Esophagus muscularis mucosa (tissue), 3 donors: ENCODE measurements around the gene AIP.

ENCODE experiments used
- POLR2A ChIP-seq: fragments of 450-650 bp; IDR thresholded peaks from one replicate; pipeline ENCODE4 v1.6.1; 2017; ENCODE audit warnings: antibody characterized with exemption, moderate library complexity, mild to moderate bottlenecking, low read depth
- TF ChIP-seq, protein P1 (sequence below), 3 experiments: fragments of 200-600 bp in 2 of 3; fragments of 450-650 bp in 1 of 3; sonication (generic) in 2 of 3; IDR thresholded peaks; one replicate each; pipeline ENCODE4 v1.5.1; 2017 to 2019; ENCODE audit warnings: antibody characterized with exemption in 3 of 3, mild to moderate bottlenecking in 2 of 3, moderate library complexity in 1 of 3

DNA sequence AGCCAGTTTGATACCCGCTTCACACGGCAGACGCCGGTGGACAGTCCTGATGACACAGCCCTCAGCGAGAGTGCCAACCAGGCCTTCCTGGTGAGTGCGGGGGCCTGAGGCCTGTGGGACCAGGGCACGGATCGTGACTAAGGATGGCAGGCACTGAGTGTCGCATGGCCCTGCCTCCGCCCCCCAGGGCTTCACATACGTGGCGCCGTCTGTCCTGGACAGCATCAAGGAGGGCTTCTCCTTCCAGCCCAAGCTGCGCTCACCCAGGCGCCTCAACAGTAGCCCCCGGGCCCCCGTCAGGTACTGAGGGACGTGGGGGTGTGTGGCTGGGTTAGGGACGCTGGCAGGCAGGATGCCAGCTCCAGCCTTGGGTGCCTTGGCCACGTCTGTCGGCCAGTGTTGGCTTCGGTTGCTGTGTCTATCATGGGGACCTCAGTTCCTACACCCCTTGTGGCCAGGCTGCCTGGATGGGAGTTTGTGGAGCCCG, 48.4 kb upstream of the AIP start:
- TF ChIP-seq, protein P1, sequence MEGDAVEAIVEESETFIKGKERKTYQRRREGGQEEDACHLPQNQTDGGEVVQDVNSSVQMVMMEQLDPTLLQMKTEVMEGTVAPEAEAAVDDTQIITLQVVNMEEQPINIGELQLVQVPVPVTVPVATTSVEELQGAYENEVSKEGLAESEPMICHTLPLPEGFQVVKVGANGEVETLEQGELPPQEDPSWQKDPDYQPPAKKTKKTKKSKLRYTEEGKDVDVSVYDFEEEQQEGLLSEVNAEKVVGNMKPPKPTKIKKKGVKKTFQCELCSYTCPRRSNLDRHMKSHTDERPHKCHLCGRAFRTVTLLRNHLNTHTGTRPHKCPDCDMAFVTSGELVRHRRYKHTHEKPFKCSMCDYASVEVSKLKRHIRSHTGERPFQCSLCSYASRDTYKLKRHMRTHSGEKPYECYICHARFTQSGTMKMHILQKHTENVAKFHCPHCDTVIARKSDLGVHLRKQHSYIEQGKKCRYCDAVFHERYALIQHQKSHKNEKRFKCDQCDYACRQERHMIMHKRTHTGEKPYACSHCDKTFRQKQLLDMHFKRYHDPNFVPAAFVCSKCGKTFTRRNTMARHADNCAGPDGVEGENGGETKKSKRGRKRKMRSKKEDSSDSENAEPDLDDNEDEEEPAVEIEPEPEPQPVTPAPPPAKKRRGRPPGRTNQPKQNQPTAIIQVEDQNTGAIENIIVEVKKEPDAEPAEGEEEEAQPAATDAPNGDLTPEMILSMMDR (IDR thresholded peaks at IDR 0.05): no peak
- no peak for TF ChIP-seq POLR2A
